ENCODE data around the gene ERLIN1. TPM values are rescaled to one million over a fixed set of nuclear protein-coding genes. Genes with fewer than 3 reads are reported as not detected.

The ERLIN1 gene
- 16.9 and 20.4 TPM in 2 replicates for total RNA-seq (2014; rRNA removed; shearing (Covaris generic))
- polyA plus RNA-seq (2016; fragmentation: Nextera tagmentation; extraction: Ambion mirVana), result 5.8 and 7.2 TPM in 2 replicates
- long read RNA-seq, partial matches to known transcripts, result 0 of 8 reads
- long read RNA-seq, other reads (novel, unspliced or antisense), result 5 of 8 reads

GRCh38 chr10:100185364-100186252 is at the start of gene ERLIN1:
Gene ERLIN1 (minus strand): TSS chr10:100186029. CDS start chr10:100185626, 403 bp downstream.
- peaks cover 37% of the 10 kb centered on the region for H3K36me3 Mint-ChIP-seq (ENCODE audit: low read depth)
- peak; percentile 94 for ATAC-seq
- TF ChIP-seq CREB1 (CRISPR knock-in tag; IDR thresholded peaks at IDR 0.05; ENCODE audit: low read depth), result peak; percentile 81
- 0 out of 2 replicates have a peak, but pooled peaks have one; percentile 48 for TF ChIP-seq ETS1 (IDR thresholded peaks at IDR 0.05)
- TF ChIP-seq CTCF (conservative IDR thresholded peaks at IDR 0.05; ENCODE audit: low read depth in 2 of 2), result no peak; a peak in 1 of 4 replicates
- no peak for TF ChIP-seq EZH2phosphoT487 (IDR thresholded peaks at IDR 0.05; ENCODE audit: unreplicated experiment)
- TF ChIP-seq ZNF331 (CRISPR knock-in tag; IDR thresholded peaks at IDR 0.05; ENCODE audit: low read depth), result no peak
- TF ChIP-seq POLR2AphosphoS5 (IDR thresholded peaks at IDR 0.05; ENCODE audit: low read depth), result peak; percentile 81
- TF ChIP-seq REST (IDR thresholded peaks at IDR 0.05; ENCODE audit: unreplicated experiment), result no peak
- TF ChIP-seq ZNF462 (CRISPR knock-in tag; IDR thresholded peaks at IDR 0.05), result no peak
- no peak for TF ChIP-seq ZNF114 (CRISPR knock-in tag; IDR thresholded peaks at IDR 0.05)
- no peak for TF ChIP-seq NANOG (IDR thresholded peaks at IDR 0.05; ENCODE audit: borderline replicate concordance)
- H3K27me3 Mint-ChIP-seq (ENCODE audit: insufficient read depth, low read depth, poor library complexity), result peaks cover 8% of the 10 kb centered on the region
- Histone ChIP-seq H3K4me1 (ENCODE audit: insufficient read depth) (0 out of 2 replicates have a peak, but pooled peaks cover 6% of the 10 kb centered on the region), H3K36me3 (ENCODE audit: insufficient read depth) (peaks cover 9% of the 10 kb centered on the region; the same call in 1 of the 2 replicates), H4K20me1 (replicated peaks; ENCODE audit: insufficient read depth) (no peaks in the 10 kb centered on the region), H2AFZ (peak within 1 kb of the TSS; percentile 92), H3K27me3 (ENCODE audit: insufficient read depth) (no peaks in the 10 kb centered on the region), H3K9me2 (ENCODE audit: insufficient read depth) (no peaks in the 10 kb centered on the region), H3F3A (replicated peaks; ENCODE audit: low read depth) (no peaks in the 10 kb centered on the region; the same call in 1 of the 2 replicates), H3K27ac (ENCODE audit: low read depth) (peak within 1 kb of the TSS; percentile 86), H3K79me2 (replicated peaks; ENCODE audit: insufficient read depth) (peaks cover 36% of the 10 kb centered on the region), H3K4me2 (peak within 1 kb of the TSS; percentile 95), H3K4me3 (peak within 1 kb of the TSS; percentile 75)
- H3K27ac Mint-ChIP-seq, result peak within 1 kb of the TSS; percentile 93
- peaks cover 9% of the 10 kb centered on the region; the same call in 2 of the 3 replicates for H3K9me3 Mint-ChIP-seq
- peak within 1 kb of the TSS; percentile 99 for H3K4me3 Mint-ChIP-seq
- DNase-seq (ENCODE audit: low spot score), result peak; percentile 98
- peaks cover 12% of the 10 kb centered on the region; the same call in 2 of the 3 replicates for H3K4me1 Mint-ChIP-seq
